Measurements from ENCODE around the gene FOSL2.

Gene FOSL2

GRCh38 chr2:28387082-28387960, 5.3 kb upstream of the FOSL2 start (continued):
- no peak for TF ChIP-seq ZNF140 (tag by site-specific recombination; IDR thresholded peaks at IDR 0.05)
- no peak for TF ChIP-seq ZBTB48 (tag by site-specific recombination; IDR thresholded peaks at IDR 0.05)
- no peak for TF ChIP-seq RBAK (tag by site-specific recombination; IDR thresholded peaks at IDR 0.05)
- TF ChIP-seq GFI1B (tag by site-specific recombination; IDR thresholded peaks at IDR 0.05): no peak
- TF ChIP-seq YY1 (tag by site-specific recombination; IDR thresholded peaks at IDR 0.05): no peak
- TF ChIP-seq KLF7 (tag by site-specific recombination; IDR thresholded peaks at IDR 0.05; ENCODE audit: borderline replicate concordance): no peak

GRCh38 chr2:28389399-28390240, 3.0 kb upstream of the FOSL2 start:
- Histone ChIP-seq H3K9me3 (ENCODE audit: control insufficient read depth, insufficient read depth, low read depth, low read length) (no peaks in the 10 kb centered on the region), H3K27ac (ENCODE audit: extremely low read depth, low read depth, low read length) (peak overlapping the region; percentile 61; the same call in 1 of the 2 replicates), H3K4me1 (ENCODE audit: control insufficient read depth, insufficient read depth, low read length) (peaks cover 6% of the 10 kb centered on the region; the same call in 1 of the 2 replicates), H3K36me3 (ENCODE audit: control insufficient read depth in 2 of 2, insufficient read depth in 1 of 2, low read length in 2 of 2) (no peaks in the 10 kb centered on the region), H3K4me3 (ENCODE audit: low read depth, low read length) (peak overlapping the region; percentile 84)
- POLR2A ChIA-PET: interaction anchor here (1.9 kb wide), 1 partner anchor 116 kb away, joined by 6 read pairs; no protein-coding TSS in a partner anchor
- CTCF ChIA-PET: interaction anchor here (0.7 kb wide), 1 partner anchor 10 kb away, joined by 3 read pairs; no protein-coding TSS in a partner anchor
- TF ChIP-seq ZBTB17 (tag by site-specific recombination; IDR thresholded peaks at IDR 0.05) (0 out of 2 replicates have a peak, but pooled peaks have one; percentile 47), ZNF513 (tag by site-specific recombination; IDR thresholded peaks at IDR 0.05) (no peak), ZNF626 (tag by site-specific recombination; IDR thresholded peaks at IDR 0.05) (no peak), ZBTB20 (tag by site-specific recombination; IDR thresholded peaks at IDR 0.05) (peak; percentile 59), ZBTB10 (tag by site-specific recombination; IDR thresholded peaks at IDR 0.05) (peak; percentile 20; the same call in 1 of the 2 replicates), ZNF514 (tag by site-specific recombination; IDR thresholded peaks at IDR 0.05) (no peak), GLIS2 (tag by site-specific recombination; IDR thresholded peaks at IDR 0.05) (peak; percentile 62; the same call in 1 of the 2 replicates), ZNF280C (tag by site-specific recombination; IDR thresholded peaks at IDR 0.05) (no peak), ZBTB48 (tag by site-specific recombination; IDR thresholded peaks at IDR 0.05) (0 out of 2 replicates have a peak, but pooled peaks have one; percentile 13), CTCF (tag by site-specific recombination; IDR thresholded peaks at IDR 0.05) (0 out of 2 replicates have a peak, but pooled peaks have one; percentile 65), ZNF341 (tag by site-specific recombination; IDR thresholded peaks at IDR 0.05; ENCODE audit: low read depth) (peak; percentile 40), ZNF658 (tag by site-specific recombination; IDR thresholded peaks at IDR 0.05) (no peak), ZNF335 (tag by site-specific recombination; conservative IDR thresholded peaks at IDR 0.05) (peak; percentile 34; the same call in 1 of the 2 replicates), ZNF76 (tag by site-specific recombination; IDR thresholded peaks at IDR 0.05; ENCODE audit: borderline replicate concordance, low read depth) (no peak), MEIS1 (CRISPR knock-in tag; IDR thresholded peaks at IDR 0.05; ENCODE audit: borderline replicate concordance) (no peak)

Measured in HEK293 (cell line).